ENCODE results near the gene SMPDL3B. TPM values are rescaled to one million over a fixed set of nuclear protein-coding genes. Genes with fewer than 3 reads are reported as not detected.

SMPDL3B gene
- total and polyA plus RNA-seq, 2 of the 4 experiments (the other 2 are of a cell fraction) = not detected

DNA sequence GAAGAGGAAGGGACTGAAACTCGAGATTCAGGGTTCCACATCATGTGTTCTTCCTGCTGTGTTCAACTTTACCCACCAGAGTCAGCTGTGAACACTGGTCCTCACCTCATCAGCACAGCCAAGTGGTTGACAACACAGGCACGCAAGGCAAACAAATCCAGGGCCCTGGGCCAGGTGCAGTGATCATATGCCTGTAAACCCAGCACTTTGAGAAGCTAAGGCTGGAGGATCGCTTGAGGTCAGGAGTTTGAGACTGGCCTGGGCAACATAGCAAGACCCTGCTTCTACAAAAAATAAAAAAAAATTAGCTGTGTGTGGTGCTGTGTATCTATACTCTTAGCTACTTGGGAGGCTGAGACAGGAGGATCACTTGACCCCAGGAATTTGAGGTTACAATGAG is 16.6 kb downstream of the SMPDL3B start:
- Histone ChIP-seq H3K4ac (ENCODE audit: low read depth, low read length) (no peak overlapping the region), H3K36me3 (ENCODE audit: control insufficient read depth, insufficient read depth, low read length) (no peaks in the 10 kb centered on the region), H3K23ac (ENCODE audit: low read depth, low read length) (no peak overlapping the region), H3K9ac (ENCODE audit: low read depth, low read length) (no peak overlapping the region), H2BK15ac (ENCODE audit: low read depth, low read length) (no peak overlapping the region), H4K20me1 (ENCODE audit: insufficient read depth, low read length) (no peaks in the 10 kb centered on the region), H3K9me3 (ENCODE audit: control insufficient read depth, insufficient read depth, low read length) (no peaks in the 10 kb centered on the region), H3K56ac (ENCODE audit: extremely low read depth, insufficient read depth, low read length) (no peak overlapping the region), H2BK20ac (ENCODE audit: low read depth, low read length) (no peak overlapping the region), H3K27me3 (ENCODE audit: control insufficient read depth, insufficient read depth, low read length) (peaks cover 33% of the 10 kb centered on the region), H3K4me2 (ENCODE audit: low read depth, low read length) (no peak overlapping the region), H4K5ac (ENCODE audit: low read depth, low read length) (no peak overlapping the region), H2AFZ (replicated peaks; ENCODE audit: low read length, poor library complexity) (no peak overlapping the region), H3K4me3 (ENCODE audit: insufficient read depth, low read depth, low read length) (no peak overlapping the region), H3K4me1 (ENCODE audit: control insufficient read depth, insufficient read depth, low read length) (no peaks in the 10 kb centered on the region), H3K9me1 (ENCODE audit: insufficient read depth, low read length) (no peaks in the 10 kb centered on the region; the same call in 1 of the 2 replicates), H3K18ac (ENCODE audit: low read depth, low read length) (no peak overlapping the region), H2BK120ac (ENCODE audit: low read depth, low read length) (no peak overlapping the region), H4K8ac (ENCODE audit: low read depth in 2 of 2, low read length in 2 of 2) (no peak overlapping the region), H4K91ac (ENCODE audit: insufficient read depth, low read depth, low read length) (no peak overlapping the region), H2AK5ac (ENCODE audit: low read depth, low read length) (no peak overlapping the region), H2BK5ac (ENCODE audit: low read depth, low read length, poor library complexity, severe bottlenecking) (no peak overlapping the region), H2AK9ac (replicated peaks; ENCODE audit: low read depth, low read length, poor library complexity) (no peak overlapping the region), H3K14ac (replicated peaks; ENCODE audit: low read depth, low read length) (no peak overlapping the region), H3K27ac (ENCODE audit: insufficient read depth, low read length) (no peak overlapping the region), H3K79me1 (ENCODE audit: low read depth in 1 of 2, low read length in 2 of 2) (no peaks in the 10 kb centered on the region)
- no TSS peak for BruUV-seq (replicated peaks)
- POLR2A ChIA-PET (ENCODE audit: unreplicated experiment) = no interaction called here
- WGBS, 2 experiments (ENCODE audit: extremely low coverage in 2 of 2, insufficient read length in 1 of 2) = no CpG with 5 or more reads among the region's 3 CpGs
- no peak for ATAC-seq (ENCODE audit: low read depth)
- intact Hi-C loops (cut with micrococcal nuclease) = no loop called here
- dilution Hi-C loops (cut with HindIII; ENCODE audit: low sequenced_read_pairs, unreplicated experiment) = no loop called here
- DNase-seq = no peak
- in situ Hi-C loops (cut with MboI; ENCODE audit: low sequenced_read_pairs) = no loop called here
- TF ChIP-seq, protein P1, sequence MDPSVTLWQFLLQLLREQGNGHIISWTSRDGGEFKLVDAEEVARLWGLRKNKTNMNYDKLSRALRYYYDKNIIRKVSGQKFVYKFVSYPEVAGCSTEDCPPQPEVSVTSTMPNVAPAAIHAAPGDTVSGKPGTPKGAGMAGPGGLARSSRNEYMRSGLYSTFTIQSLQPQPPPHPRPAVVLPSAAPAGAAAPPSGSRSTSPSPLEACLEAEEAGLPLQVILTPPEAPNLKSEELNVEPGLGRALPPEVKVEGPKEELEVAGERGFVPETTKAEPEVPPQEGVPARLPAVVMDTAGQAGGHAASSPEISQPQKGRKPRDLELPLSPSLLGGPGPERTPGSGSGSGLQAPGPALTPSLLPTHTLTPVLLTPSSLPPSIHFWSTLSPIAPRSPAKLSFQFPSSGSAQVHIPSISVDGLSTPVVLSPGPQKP (IDR thresholded peaks at IDR 0.05; ENCODE audit: borderline replicate concordance, low read depth, low read length) = no peak
- no peak for TF ChIP-seq SMC3 (IDR thresholded peaks at IDR 0.05; ENCODE audit: low read depth, low read length)
- TF ChIP-seq RCOR1 (IDR thresholded peaks at IDR 0.05; ENCODE audit: insufficient replicate concordance, low read length) = no peak
- TF ChIP-seq CHD1 (IDR thresholded peaks at IDR 0.05; ENCODE audit: low read depth, low read length) = no peak
- TF ChIP-seq NFE2L2 (IDR thresholded peaks at IDR 0.05; ENCODE audit: low read depth, low read length) = no peak
- no peak for TF ChIP-seq CEBPB (IDR thresholded peaks at IDR 0.05; ENCODE audit: low read depth, low read length)
- no peak for TF ChIP-seq RAD21 (IDR thresholded peaks at IDR 0.05; ENCODE audit: low read length)
- no peak for TF ChIP-seq RFX5 (IDR thresholded peaks at IDR 0.05; ENCODE audit: low read depth, low read length)
- no peak for TF ChIP-seq MAZ (IDR thresholded peaks at IDR 0.05; ENCODE audit: borderline replicate concordance, low read depth, low read length)
- no peak for TF ChIP-seq FOS (IDR thresholded peaks at IDR 0.05; ENCODE audit: low read depth, low read length)
- TF ChIP-seq, protein P2, sequence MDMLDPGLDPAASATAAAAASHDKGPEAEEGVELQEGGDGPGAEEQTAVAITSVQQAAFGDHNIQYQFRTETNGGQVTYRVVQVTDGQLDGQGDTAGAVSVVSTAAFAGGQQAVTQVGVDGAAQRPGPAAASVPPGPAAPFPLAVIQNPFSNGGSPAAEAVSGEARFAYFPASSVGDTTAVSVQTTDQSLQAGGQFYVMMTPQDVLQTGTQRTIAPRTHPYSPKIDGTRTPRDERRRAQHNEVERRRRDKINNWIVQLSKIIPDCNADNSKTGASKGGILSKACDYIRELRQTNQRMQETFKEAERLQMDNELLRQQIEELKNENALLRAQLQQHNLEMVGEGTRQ (IDR thresholded peaks at IDR 0.05; ENCODE audit: low read depth, low read length) = no peak
- TF ChIP-seq, protein P3, sequence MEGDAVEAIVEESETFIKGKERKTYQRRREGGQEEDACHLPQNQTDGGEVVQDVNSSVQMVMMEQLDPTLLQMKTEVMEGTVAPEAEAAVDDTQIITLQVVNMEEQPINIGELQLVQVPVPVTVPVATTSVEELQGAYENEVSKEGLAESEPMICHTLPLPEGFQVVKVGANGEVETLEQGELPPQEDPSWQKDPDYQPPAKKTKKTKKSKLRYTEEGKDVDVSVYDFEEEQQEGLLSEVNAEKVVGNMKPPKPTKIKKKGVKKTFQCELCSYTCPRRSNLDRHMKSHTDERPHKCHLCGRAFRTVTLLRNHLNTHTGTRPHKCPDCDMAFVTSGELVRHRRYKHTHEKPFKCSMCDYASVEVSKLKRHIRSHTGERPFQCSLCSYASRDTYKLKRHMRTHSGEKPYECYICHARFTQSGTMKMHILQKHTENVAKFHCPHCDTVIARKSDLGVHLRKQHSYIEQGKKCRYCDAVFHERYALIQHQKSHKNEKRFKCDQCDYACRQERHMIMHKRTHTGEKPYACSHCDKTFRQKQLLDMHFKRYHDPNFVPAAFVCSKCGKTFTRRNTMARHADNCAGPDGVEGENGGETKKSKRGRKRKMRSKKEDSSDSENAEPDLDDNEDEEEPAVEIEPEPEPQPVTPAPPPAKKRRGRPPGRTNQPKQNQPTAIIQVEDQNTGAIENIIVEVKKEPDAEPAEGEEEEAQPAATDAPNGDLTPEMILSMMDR (conservative IDR thresholded peaks at IDR 0.05; ENCODE audit: low read depth, low read length) = no peak
- TF ChIP-seq POLR2A (IDR thresholded peaks at IDR 0.05; ENCODE audit: low read depth, low read length) = no peak
- no peak for TF ChIP-seq MAFK (IDR thresholded peaks at IDR 0.05; ENCODE audit: low read depth, low read length)
- no peak for TF ChIP-seq BHLHE40 (IDR thresholded peaks at IDR 0.05; ENCODE audit: low read depth, low read length)
- no peak for TF ChIP-seq MXI1 (IDR thresholded peaks at IDR 0.05; ENCODE audit: borderline replicate concordance, low read depth, low read length)
- CTCF ChIA-PET = no interaction called here

Measured in IMR-90 (cell line).